IPS-NIHi7 (cell line): ENCODE results near the gene LURAP1L.

ENCODE experiments used
- DNase-seq: peaks from one replicate; pipeline ENCODE4 v3.0.0; 2012; ENCODE audit warnings: mixed read lengths; ENCODE audit errors: extremely low spot score

LURAP1L gene

DNA sequence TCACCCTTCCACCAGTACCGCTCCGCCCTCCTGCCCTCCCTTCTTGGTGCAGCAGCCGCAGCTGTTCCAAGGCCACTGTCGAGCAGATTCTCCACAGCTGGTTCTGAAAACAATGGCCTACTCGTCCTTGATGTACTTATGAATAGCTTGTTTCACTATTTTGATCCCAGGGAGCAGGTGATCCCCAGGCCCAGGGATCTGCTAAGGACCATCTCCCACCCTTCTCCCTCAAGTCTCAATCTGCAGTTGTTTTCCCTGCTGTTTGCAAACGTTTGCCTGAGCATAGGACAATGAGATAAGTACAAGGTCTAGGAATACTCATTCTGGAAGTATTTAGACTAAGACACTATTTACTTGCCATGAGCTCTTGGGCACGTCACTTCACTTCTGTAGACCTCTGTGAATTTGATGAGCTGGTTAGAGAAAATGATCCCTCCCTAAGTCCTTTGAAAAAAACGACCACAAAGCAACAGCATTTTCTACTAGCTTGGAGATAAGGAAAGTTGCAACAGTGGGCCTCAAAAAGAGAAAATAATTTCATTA is 1.8 kb downstream of the LURAP1L start:
- DNase-seq: no peak

DNA sequence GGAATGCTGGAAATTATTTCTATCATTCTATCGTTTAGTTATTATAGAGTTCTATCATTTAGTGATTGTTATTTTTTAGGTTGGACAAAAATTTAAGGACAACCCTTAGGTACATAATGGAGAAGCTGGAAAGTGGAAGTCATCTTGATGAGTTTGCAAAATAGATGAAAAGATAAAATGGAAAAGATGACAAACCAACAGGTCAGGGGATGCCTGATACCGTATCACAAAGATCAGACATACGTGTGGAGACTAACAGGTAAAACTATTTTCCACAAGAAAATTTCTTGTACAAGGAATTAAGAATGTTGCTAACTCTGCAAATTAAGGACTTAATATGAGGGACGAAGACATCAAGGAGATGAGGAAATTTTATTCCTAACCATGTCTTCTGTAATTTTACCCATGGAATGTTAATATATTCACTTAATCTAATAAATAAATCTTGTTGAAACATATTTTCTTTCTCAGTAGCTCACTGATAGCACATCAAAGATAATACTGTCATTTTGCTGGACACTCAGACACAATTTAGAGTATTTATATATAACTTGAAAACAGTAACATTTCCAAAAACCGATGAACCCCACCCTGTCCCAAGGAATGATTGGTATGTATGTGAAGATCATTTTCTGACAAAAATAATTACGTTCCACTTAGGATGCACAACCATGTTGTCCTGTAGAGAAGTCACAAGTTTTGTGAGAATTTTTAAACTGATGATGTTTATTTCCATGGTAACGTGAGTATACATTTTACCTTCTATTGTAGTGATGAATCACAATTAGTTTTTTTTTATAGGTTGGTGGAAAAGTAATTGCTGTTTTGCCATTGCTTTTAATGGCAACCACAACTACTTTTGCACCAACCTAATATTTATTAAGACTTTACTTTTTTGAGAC is 2.6 kb downstream of the LURAP1L start:
- DNase-seq: no peak

DNA sequence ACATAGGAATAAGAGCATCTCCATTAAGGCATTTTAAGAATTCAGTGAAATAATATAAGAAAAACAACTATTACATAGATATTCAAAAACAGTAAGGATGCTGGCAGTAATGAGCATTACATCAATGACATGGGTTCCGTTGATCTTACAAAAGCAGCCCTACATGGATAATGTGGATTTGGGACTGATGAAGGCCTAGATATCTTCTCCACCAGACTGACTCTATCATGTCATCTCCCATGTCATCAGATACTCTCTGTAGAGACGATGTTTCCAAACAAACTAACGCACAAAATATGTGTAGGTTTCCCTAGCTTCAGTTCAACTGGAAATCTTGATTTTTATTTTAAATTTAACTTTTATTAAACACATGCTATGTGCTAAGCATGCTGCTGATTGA is 3.6 kb downstream of the LURAP1L start:
- DNase-seq: no peak

DNA sequence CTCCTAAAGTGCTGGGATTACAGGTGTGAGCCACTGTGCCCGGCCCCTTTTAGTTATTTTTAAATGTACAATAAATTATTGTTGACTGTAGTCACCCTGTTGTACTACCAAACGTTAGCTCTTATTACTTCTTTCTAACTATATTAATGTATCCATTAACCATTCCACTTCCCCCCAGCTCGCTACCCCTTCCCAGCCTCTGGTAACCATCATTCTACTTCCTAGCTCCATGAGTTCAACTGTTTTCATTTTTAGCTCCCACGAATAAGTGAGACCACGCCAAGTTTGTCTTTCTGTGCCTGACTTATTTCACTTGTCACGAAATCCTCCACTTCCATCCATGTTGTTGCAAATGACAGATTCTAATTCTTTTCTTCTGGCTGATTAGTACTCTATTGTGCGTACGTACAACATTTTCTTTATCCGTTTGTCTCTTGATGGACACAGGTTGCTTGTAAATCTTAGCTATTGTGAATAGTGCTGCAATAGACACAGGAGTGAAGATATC is 6.5 kb downstream of the LURAP1L start:
- no peak for DNase-seq

DNA sequence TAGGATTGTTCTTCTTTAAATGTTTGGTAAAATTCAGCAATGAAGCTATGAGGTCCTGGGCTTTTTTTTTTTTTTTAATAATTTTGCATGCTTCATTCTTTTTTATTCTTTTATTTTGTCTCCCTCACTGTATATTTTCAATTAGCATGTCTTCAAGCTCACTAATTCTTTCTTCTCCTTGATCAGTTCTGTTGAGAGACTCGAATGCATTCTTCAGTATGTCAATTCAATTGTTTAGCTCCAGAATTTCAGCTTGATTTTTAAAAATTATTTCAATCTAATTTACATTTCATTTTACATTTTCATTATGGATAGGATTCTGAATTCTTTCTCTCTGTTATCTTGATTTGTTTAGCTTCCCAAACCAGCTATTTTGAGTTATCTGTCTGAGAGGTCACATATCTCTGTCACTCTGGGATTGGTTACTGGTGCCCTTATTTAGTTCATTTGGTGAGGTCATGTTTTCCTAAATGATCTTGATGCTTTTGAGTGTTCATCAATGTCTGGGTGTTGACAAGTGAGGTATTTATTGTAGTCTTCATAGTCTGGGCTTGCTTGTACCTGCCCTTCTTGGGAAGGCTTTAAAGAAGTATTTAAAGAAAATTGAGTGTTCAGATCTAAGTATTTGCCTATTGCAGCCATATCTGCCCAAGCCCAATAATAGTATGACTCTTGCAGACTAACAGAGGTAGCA is 9.1 kb downstream of the LURAP1L start:
- no peak for DNase-seq

DNA sequence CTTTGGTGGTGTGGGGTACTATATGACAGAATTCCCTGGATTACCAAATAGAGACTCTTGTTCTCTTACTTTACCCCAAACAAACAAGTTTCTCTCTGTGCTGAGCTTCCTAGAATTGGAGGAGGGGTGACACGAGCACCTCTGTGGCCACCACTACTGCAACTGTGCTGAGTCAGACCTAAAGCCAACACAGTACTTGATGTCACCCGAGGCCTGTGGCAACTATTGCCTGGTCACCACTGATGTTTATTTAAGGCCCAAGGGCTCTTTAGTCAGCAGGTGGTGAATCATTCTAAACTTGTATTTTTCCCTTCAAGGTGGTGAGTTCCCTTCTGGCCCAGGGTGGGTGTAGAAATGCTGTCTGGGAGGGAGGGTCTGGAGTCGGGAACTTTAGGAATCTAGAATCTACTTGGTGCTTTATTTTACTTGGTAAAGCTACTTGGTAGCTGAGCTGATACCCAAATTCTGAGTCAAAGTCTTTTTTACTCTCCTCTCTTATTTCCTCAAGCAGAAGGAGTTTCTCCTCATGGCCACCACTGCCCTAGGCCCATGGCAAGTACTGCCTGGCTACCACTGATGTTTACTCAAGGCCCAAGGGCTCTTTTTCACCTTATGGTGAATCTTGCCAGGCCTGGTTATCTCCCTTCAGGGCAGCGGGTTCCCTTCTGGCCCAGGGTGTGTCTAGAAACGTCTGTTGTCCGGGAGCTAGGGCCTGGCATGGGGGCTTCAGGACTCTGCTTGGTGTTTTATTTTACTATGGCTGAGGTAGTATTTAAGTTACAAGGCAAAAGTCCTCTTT is 9.8 kb downstream of the LURAP1L start:
- DNase-seq: no peak

DNA sequence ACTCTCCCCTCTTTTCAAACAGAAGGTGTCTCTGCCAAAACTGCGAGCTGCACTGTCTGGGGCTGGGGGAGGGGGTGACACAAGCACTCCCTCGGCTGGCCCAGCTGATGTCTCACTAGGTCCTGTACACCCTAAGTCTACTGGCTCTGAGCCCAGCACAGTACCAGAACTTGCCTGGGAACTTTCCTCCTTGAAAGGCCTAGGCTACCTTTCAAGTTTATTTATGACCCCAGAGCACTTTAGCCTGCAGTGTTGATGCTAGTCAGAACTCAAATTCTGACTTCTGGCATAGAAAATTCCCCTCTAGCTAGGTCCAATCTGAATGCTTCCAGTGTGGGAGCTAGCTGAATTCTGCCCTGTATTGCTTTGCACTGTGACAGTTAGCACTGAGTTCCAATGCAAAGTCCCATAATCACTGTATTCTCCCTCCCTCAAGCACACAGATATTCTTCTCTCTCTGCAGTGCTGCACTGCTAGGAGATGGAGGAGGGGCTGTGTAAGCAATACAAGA is 10.5 kb downstream of the LURAP1L start:
- DNase-seq: no peak

DNA sequence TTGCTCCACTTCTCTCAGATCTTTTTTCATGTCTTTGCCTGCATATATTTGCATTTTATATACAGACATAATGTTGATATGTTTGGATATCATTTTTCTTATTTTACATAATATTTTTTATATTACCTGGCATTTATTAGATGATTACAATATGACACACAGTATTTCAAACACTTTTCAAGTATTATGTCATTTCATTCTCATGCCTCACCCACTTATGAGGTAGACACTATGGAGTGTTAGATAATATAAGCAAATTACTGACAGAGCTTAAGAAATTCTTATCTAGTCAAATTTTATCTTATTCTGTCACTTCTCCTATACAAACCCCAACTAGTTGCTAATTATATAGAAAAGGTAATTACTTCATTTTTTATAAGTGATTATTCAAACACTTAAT is 11.1 kb downstream of the LURAP1L start:
- DNase-seq: no peak

DNA sequence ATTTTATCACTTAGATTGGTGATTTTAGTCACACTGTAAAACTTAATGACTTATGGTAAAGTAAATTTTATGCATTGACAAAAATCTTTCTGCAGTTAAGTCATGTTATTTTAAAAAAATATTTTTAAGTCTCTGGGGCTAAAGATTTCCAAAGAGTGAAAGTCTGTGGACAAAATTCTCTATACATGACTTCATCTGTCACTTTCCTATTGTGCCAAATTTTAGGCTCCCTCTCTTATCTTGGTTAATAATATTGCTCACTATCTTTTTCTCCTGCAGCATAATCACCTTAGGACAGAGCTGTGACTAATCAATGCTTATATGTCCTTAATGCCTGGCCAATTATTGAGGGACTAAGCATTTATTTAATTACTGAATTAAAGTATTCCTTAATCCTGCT is 15.2 kb downstream of the LURAP1L start:
- DNase-seq: no peak

DNA sequence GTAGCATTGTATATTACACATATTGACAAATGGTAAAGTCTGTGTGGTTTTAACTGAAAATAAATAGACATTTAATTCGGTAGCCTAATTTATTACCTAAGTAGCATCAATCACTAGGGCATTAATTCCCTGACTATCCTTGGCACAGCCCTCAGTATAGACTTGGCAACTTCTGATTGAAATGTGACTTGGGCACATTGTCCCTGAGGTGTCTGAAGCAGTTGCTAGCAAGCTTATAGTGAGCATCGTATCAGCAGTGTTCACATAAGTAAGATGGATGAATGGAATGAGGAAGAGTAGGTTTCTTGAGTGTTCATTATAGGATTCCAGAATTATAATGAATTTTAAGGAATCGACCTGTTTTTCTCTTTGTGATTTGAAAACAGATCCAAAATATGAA is 16.1 kb downstream of the LURAP1L start:
- DNase-seq: no peak

DNA sequence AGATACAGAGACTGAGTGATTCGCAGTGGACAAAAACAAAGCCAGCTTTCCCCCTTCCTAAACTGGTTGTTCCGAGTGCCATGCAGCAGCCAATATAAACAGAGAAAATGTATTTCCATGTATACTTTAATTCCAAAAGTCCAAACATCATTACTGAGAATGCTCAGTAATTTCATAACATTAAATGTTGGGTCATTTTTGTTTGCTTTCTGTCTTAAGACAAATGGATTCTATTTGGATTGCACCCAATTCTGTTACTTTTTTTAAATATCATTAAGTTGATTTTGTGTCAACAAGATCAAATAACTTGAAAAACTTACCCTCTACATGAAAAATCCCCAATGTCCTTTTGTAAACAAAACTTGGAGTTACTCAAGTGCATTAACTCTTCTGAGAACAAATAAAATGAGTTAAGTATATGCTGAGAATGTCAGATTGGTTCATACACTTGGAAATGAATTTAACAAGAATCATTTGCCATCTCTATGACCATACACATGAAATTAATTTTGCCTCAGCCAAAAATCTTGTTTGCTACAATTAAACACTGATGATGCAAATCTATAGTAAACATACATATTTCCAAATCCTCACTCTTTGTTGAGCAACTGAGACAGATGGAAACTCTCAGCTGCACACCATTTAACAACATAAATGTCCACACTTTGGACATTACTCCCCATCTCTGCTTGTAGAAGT is 19.4 kb downstream of the LURAP1L start:
- no peak for DNase-seq

DNA sequence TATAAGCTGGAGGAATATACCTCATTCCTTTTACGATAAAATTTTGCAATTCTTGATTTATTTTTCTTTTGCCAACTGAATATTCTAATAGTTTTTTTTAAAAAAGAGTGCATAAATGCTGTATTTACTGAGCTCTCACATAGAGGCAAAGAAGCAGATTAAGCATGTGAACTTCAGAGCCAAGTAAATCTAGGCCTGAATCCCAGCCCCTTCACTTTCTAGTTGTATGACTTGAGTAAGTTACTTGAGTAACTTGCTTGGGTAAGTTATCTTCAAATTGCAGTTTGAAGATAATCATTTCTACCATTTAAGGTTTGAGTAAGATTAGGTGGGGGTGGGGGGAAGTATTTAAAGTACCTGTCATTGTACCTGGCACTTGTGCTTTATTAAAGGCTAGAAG is 21.8 kb downstream of the LURAP1L start:
- no peak for DNase-seq

DNA sequence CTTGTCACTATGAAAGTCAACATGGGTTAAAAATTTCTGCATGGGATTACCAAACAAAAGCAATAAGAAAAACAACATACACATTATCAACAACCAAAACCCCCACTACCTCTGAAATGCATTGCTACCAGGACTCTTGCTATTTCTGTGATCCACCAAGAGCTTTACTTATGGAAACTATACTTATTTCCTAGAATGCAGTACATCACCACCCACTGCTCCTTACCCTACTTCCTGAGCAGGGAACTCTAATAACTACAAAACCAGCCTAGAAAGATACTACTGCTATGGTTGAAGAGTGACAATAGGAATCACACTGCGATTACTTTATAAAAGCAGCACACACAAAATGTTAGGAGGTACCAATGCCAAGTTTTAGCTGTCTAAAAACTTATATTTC is 22.2 kb downstream of the LURAP1L start:
- no peak for DNase-seq

DNA sequence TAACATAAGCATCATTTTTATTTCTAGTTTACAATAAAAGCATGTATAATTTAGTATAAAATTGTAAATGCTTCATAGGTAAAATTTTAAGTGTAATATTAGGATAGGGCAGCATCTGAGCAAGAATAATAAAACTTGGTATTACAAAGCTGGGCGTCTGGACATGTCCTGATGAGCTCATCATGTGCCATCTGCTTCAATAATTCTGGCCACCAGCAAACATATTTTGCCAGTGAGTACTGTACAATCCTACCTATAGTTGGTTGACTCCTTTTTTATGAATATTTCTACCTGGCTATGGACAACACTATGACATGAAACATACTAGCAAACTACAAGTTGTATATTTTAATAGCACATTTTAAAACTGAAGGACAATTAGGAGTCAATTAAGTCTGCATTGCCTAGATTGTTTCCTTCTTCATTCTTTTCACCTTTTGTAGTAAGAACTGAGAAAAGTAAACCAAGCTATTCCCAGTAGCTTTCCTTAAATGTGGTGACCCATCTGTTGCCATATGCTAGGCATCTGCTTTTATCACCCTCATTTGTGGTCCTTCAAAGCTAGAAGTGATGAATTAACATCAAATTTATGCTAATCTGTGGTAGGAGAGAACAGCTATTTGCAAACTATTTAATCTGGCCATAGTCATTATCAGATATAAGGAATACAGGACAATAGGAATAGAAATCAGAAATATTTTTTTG is 23.4 kb downstream of the LURAP1L start:
- no peak for DNase-seq

DNA sequence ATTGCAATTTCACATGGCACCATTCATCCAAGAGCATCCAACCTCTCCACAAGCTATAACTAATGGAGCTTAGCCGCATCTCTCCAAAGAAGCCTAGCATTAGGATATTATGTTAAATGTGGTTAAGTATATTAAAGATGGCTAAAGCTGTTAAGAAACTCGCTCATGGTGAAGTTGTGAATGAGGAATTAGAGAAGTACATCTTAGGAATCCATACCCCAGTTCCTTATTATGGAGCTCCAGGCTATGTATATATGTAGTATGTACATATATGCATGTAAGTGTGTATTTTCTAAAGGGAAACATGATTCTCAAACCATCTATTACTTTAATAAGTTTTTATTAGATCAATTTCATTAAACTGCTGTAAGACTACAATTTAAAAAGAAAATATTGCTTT is 26.4 kb downstream of the LURAP1L start:
- DNase-seq: no peak

DNA sequence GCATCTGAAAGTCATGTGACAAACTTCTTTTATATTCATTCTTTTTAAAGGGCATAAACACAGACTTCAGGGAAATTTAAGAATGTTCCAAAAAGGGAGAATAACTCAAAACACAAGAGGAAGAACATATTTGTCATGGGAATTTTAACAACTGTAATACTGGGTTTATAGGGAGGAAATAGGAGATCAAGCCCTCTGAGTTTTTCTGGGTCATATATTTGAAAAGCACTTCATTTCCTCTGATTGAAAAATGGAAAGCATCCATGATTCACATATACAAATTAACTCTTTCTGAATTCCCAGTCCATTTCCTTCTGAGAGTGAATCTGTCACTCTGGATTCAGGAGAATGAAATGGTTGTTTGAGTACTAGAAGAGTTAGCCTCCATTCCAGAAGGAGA is 26.8 kb downstream of the LURAP1L start:
- no peak for DNase-seq

DNA sequence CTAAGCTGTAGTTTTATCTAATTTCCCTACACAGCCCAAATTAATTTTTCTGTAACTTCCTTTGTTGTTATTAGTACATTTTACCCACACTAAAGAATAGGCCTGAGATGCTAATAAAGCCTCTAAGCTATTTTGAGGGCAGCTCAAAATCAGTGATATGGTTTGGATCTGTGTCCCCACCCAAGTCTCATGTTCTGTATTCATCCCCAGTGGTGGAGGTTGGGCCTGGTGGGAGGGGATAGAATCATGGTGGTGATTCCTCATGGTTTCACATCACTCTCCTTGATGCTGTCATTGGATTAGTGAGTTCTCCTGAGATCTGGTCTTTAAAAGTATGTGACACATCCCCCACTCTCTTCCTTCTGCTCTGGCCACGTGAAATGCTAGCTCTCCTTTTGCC is 27.3 kb downstream of the LURAP1L start:
- no peak for DNase-seq

DNA sequence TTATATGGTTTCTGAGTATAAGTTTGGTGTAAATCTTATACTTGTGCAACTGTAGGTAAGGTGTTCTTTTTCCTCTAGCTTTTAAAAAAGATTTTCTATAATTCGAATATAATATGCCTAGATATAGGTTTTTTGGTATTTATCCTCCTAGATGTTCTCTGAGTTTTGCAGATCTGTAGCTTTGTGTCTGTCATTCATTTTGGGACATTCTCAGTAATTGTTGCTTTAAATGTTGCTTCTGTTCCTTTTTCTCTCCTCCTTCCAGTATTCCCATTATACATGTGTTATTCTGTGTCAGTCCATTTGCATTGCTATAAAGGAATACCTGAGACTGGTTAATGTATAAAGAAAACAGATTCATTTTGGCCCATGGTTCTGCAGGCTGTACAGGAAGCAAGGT is 33.7 kb downstream of the LURAP1L start:
- DNase-seq: no peak

DNA sequence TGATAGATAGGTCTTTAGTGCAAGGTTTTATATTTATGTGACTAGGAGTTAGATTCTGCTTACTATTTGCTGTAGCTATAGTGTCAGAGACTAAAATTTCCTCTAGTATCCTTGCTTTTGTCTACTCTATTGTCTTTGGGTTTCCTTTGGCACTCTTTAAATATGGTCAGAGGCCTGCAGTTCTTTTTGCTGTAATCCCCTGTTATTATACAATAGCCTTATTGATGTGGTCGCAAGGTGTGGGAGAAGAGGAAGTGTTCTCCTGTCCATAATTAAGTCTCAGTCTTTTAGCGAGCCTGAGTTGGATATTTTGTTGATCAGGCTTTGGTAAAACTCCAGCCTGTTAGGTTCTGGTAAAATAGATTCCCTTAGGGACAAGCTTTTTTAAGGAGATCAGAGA is 34.9 kb downstream of the LURAP1L start:
- no peak for DNase-seq

DNA sequence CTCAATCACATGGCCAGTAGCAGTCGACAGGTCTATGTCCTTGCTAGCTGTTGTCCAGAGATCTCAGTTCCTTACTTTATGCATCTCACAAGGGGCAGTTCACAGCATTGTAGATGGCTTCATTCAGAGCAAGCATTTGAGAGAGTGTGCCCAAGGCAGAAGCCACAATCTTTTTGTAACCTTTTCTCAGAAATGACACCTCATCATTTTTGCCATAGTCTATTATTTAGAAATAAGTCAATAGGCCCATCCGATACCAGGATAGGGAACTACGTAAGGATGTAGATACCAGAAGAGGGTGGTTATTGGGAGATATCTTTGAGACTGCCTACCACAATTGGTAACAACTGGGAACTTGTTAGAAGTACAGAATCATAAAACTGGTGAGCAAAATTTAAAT is 37.1 kb downstream of the LURAP1L start:
- no peak for DNase-seq

DNA sequence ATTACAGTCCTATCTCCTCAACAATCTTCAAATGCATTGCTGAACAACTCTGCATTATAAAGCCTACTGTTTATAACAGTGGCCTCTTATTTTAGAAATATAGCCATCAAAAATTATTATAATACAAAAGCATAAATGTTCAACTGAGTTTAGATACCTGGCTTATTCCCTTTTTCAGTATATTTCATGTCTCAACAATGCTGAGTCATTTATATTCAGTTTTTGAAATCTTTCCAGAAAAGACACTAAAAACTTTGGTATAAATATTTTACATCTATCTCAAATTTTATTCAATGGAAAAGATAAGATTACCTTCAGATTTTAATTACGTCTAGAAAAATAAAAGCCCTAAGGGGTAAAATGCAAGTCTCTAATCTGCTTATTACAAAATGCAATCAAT is 37.9 kb downstream of the LURAP1L start:
- no peak for DNase-seq
